Measurements from ENCODE around the gene LLGL2.

DNA sequence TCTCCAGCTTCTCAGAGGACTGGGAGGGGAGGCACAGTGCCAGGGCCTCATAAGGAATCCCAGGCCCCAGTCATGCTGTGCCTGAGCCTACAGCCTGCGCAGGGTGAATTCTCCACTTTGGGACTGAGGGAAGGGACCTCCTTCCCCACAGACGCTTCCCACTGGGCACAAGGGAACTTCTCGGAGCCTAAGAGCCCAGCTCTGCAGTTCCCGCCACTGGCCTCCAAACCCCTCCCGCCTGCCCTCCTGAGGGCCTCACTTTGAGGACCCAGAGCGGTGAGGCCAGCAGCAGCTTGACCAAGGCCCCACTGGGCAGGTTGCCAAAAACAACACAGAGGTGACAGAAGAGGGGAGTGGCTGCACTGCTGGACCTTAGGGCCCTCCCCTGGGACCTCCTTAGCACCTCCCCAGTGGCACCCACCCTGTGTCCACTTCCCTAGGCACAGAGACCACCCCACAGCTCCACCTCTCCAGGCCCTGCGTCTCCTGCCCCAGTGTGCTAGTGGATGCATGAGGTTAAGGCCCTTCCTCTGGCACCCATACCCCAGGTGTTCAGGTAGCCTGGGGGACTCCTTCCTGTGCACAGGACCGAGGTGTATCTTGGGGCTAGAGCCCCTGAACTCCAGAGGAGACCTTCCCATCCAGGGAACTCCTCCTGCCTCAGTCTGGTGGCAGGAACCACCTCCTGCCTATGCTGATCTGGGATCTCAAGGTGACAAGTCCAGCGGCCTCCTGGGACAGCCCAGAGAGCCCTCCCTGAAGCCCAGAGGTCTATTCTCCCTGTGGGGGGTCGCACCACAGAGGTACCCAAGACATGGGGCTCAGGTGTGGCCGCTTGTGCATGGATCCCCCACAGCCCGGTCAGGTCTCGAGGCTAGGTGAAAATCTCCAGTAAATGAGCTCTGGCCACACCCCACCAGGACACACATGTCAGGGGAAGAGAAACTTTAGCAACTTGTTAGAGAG lies 13.6 kb upstream of the LLGL2 start:
- TF ChIP-seq CTCF (IDR thresholded peaks at IDR 0.05): no peak
- TF ChIP-seq POLR2A (IDR thresholded peaks at IDR 0.05): no peak
